SK-N-SH treated with all-trans-retinoic acid at 6 μM for 48 hours (cell line): ENCODE results near the gene APOA4.

Experiments
- ARNTL ChIP-seq: fragments of 450-650 bp; formaldehyde crosslinking; IDR thresholded peaks from 2 replicates; pipeline ENCODE4 v1.5.0; 2020; ENCODE audit warnings: low read depth, mild to moderate bottlenecking, moderate library complexity, borderline replicate concordance
- BACH2 ChIP-seq: fragments of 250-450 bp; sonication (Bioruptor Pico); IDR thresholded peaks from 2 replicates; pipeline ENCODE4 v1.9.0; 2021; ENCODE audit warnings: mild to moderate bottlenecking, borderline replicate concordance
- PPARA ChIP-seq: fragments of 250-450 bp; sonication (Bioruptor Pico); IDR thresholded peaks from 2 replicates; pipeline ENCODE4 v1.5.0; 2020; ENCODE audit warnings: mild to moderate bottlenecking, borderline replicate concordance
- RARB ChIP-seq: fragments of 250-450 bp; sonication (Bioruptor Pico); IDR thresholded peaks from 2 replicates; pipeline ENCODE4 v1.8.0; 2021; ENCODE audit warnings: mild to moderate bottlenecking, moderate library complexity
- TCF4 ChIP-seq: fragments of 250-450 bp; sonication (Bioruptor Pico); IDR thresholded peaks from 2 replicates; pipeline ENCODE4 v1.8.0; 2021; ENCODE audit warnings: mild to moderate bottlenecking, moderate library complexity, borderline replicate concordance
- TOX ChIP-seq: fragments of 250-450 bp; sonication (Bioruptor Pico); IDR thresholded peaks from 2 replicates; pipeline ENCODE4 v1.8.0; 2021; ENCODE audit warnings: mild to moderate bottlenecking, moderate library complexity, borderline replicate concordance
- ZC3H10 ChIP-seq: fragments of 250-450 bp; sonication (Bioruptor Pico); IDR thresholded peaks from 2 replicates; pipeline ENCODE4 v1.5.1; 2021; ENCODE audit warnings: mild to moderate bottlenecking, moderate library complexity
- ZFP3 ChIP-seq: fragments of 250-450 bp; sonication (Bioruptor Pico); IDR thresholded peaks from 2 replicates; pipeline ENCODE4 v1.5.0; 2020; ENCODE audit warnings: mild to moderate bottlenecking, moderate library complexity
- ZFP30 ChIP-seq: fragments of 450-650 bp; formaldehyde crosslinking; IDR thresholded peaks from 2 replicates; pipeline ENCODE4 v1.5.0; 2022; ENCODE audit warnings: mild to moderate bottlenecking, moderate library complexity
- ZNF565 ChIP-seq: fragments of 450-650 bp; formaldehyde crosslinking; conservative IDR thresholded peaks from 2 replicates; pipeline ENCODE4 v1.5.0; 2020; ENCODE audit warnings: low read depth, mild to moderate bottlenecking, moderate library complexity
- ZNF70 ChIP-seq: fragments of 450-650 bp; formaldehyde crosslinking; IDR thresholded peaks from 2 replicates; pipeline ENCODE4 v1.5.0; 2020; ENCODE audit warnings: mild to moderate bottlenecking, moderate library complexity
- TF ChIP-seq, protein P1 (sequence below): fragments of 250-450 bp; sonication (Bioruptor Pico); IDR thresholded peaks from 2 replicates; pipeline ENCODE4 v1.8.0; 2020; ENCODE audit warnings: mild to moderate bottlenecking, moderate library complexity, borderline replicate concordance
- TF ChIP-seq, protein P2 (sequence below): fragments of 250-450 bp; sonication (Bioruptor Pico); IDR thresholded peaks from 2 replicates; pipeline ENCODE4 v1.5.1; 2020; ENCODE audit warnings: low read depth, mild to moderate bottlenecking, moderate library complexity

DNA sequence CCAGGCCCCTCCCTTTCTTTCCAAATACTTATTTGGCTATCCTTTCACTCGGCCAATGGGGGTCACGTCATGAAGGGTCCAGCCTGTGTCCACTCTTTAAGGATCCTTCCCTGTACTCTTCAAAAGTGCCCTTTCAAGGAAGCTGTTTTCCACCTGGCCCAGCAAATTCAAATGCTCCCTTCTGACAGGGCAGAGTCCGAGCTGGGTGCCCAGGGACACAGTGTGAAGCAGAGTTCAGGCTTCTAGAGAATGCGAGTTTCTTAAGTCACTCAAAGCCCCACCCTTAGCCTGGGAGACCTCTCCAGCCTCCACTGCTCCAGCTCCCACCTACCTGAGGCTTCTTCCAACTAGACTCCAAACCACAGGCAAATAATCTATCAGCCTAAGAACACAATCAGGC is 19.8 kb upstream of the APOA4 start:
- no peak for TF ChIP-seq TOX (CRISPR knock-in tag)
- no peak for TF ChIP-seq BACH2 (CRISPR knock-in tag)
- no peak for TF ChIP-seq TCF4
- TF ChIP-seq ZNF70, result no peak
- TF ChIP-seq, protein P1, sequence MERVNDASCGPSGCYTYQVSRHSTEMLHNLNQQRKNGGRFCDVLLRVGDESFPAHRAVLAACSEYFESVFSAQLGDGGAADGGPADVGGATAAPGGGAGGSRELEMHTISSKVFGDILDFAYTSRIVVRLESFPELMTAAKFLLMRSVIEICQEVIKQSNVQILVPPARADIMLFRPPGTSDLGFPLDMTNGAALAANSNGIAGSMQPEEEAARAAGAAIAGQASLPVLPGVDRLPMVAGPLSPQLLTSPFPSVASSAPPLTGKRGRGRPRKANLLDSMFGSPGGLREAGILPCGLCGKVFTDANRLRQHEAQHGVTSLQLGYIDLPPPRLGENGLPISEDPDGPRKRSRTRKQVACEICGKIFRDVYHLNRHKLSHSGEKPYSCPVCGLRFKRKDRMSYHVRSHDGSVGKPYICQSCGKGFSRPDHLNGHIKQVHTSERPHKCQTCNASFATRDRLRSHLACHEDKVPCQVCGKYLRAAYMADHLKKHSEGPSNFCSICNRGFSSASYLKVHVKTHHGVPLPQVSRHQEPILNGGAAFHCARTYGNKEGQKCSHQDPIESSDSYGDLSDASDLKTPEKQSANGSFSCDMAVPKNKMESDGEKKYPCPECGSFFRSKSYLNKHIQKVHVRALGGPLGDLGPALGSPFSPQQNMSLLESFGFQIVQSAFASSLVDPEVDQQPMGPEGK (CRISPR knock-in tag), result no peak
- TF ChIP-seq ZFP3 (CRISPR knock-in tag), result no peak
- TF ChIP-seq RARB (CRISPR knock-in tag), result no peak
- TF ChIP-seq, protein P2, sequence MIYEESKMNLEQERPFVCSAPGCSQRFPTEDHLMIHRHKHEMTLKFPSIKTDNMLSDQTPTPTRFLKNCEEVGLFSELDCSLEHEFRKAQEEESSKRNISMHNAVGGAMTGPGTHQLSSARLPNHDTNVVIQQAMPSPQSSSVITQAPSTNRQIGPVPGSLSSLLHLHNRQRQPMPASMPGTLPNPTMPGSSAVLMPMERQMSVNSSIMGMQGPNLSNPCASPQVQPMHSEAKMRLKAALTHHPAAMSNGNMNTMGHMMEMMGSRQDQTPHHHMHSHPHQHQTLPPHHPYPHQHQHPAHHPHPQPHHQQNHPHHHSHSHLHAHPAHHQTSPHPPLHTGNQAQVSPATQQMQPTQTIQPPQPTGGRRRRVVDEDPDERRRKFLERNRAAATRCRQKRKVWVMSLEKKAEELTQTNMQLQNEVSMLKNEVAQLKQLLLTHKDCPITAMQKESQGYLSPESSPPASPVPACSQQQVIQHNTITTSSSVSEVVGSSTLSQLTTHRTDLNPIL (CRISPR knock-in tag), result no peak
- no peak for TF ChIP-seq ZNF565
- no peak for TF ChIP-seq ZFP30 (CRISPR knock-in tag)
- no peak for TF ChIP-seq ARNTL (CRISPR knock-in tag)
- no peak for TF ChIP-seq PPARA (CRISPR knock-in tag)
- no peak for TF ChIP-seq ZC3H10 (CRISPR knock-in tag)
